ENCODE results near the gene KIF16B. TPM values are rescaled to one million over a fixed set of nuclear protein-coding genes. Genes with fewer than 3 reads are reported as not detected.

The KIF16B gene
- total and polyA plus RNA-seq, 10 of the 15 experiments (the other 5 are each of a cell fraction or from before 2014, with no cell fraction given): 0.21 to 5.2 (median 3.0) TPM

DNA sequence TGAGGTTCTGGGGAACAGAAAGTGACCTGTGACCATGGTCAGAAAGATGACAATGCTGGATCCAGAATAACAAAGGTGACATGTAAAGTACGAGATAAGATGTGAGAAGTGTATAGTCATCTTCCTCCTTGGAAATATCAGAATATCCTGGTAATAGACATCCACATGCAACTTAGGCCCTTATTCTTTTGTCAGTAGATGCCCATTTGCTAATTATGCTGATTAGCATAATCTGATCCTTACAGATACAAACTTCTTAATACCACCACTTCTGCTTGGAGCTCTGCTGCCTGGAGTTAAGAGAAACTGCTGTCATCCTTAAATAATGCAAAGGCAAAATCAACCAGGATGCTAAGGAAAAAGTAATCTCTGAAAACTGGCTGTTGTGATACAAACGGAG, 91.3 kb downstream of the KIF16B start (continued):
- TF ChIP-seq STAT3 (IDR thresholded peaks at IDR 0.05; ENCODE audit: low read depth, low read length): no peak
- no peak for TF ChIP-seq CUX1 (IDR thresholded peaks at IDR 0.05; ENCODE audit: insufficient replicate concordance, low read depth, low read length)
- no peak for TF ChIP-seq BCL11A (IDR thresholded peaks at IDR 0.05; ENCODE audit: low read depth, low read length)
- no peak for TF ChIP-seq EGR1 (IDR thresholded peaks at IDR 0.05; ENCODE audit: borderline replicate concordance in 1 of 2, low read depth in 2 of 2, low read length in 2 of 2)
- no peak for TF ChIP-seq NFYA (IDR thresholded peaks at IDR 0.05; ENCODE audit: borderline replicate concordance, low read depth, low read length)
- no peak for TF ChIP-seq CBFB (IDR thresholded peaks at IDR 0.05; ENCODE audit: low read depth)
- TF ChIP-seq MTA3 (IDR thresholded peaks at IDR 0.05; ENCODE audit: borderline replicate concordance, low read length): no peak
- TF ChIP-seq NRF1 (conservative IDR thresholded peaks at IDR 0.05; ENCODE audit: low read depth, low read length): no peak
- no peak for TF ChIP-seq RCOR1 (conservative IDR thresholded peaks at IDR 0.05; ENCODE audit: low read depth, low read length)
- TF ChIP-seq YY1 (IDR thresholded peaks at IDR 0.05; ENCODE audit: low read depth, low read length): no peak
- TF ChIP-seq MYC (IDR thresholded peaks at IDR 0.05; ENCODE audit: insufficient read depth, insufficient read length, insufficient replicate concordance, low read length, severe bottlenecking): no peak

All from GM12878 (cell line).